Measurements from ENCODE around the gene IGFBPL1.

- TF ChIP-seq, protein P1, sequence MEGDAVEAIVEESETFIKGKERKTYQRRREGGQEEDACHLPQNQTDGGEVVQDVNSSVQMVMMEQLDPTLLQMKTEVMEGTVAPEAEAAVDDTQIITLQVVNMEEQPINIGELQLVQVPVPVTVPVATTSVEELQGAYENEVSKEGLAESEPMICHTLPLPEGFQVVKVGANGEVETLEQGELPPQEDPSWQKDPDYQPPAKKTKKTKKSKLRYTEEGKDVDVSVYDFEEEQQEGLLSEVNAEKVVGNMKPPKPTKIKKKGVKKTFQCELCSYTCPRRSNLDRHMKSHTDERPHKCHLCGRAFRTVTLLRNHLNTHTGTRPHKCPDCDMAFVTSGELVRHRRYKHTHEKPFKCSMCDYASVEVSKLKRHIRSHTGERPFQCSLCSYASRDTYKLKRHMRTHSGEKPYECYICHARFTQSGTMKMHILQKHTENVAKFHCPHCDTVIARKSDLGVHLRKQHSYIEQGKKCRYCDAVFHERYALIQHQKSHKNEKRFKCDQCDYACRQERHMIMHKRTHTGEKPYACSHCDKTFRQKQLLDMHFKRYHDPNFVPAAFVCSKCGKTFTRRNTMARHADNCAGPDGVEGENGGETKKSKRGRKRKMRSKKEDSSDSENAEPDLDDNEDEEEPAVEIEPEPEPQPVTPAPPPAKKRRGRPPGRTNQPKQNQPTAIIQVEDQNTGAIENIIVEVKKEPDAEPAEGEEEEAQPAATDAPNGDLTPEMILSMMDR (IDR thresholded peaks at IDR 0.05): no peak
- TF ChIP-seq EZH2 (IDR thresholded peaks at IDR 0.05) (no peak), EZH2phosphoT487 (IDR thresholded peaks at IDR 0.05) (no peak)
Measured at GRCh38 chr9:38419181-38419580, 5.1 kb downstream of the IGFBPL1 start.

Measured in neural progenitor cell (in vitro differentiated cells).